Neural progenitor cell (in vitro differentiated cells): ENCODE results near the gene KCNJ15. TPM values are rescaled to one million over a fixed set of nuclear protein-coding genes. Genes with fewer than 3 reads are reported as not detected.
A peak's percentile ranks its signal among the peaks of the same experiment; 100 is the strongest.

Experiments
- DNase-seq: peaks from one replicate; pipeline ENCODE4 v3.0.0-alpha.2; 2016; ENCODE audit warnings: low spot score
- H2AFZ ChIP-seq: fragments of 200-600 bp; sonication (generic); replicated peaks from 2 replicates; pipeline ENCODE4 v1.6.1; 2016; ENCODE audit warnings: antibody characterized with exemption
- H3F3A ChIP-seq: fragments of 200-600 bp; sonication (generic); 2 replicates; pipeline ENCODE4 v1.6.1; 2016; ENCODE audit warnings: antibody characterized with exemption, low read depth
- H3K27ac ChIP-seq: fragments of 200-600 bp; sonication (generic); 2 replicates; pipeline ENCODE4 v1.5.1; 2016; ENCODE audit warnings: mild to moderate bottlenecking
- H3K27me3 ChIP-seq: fragments of 200-600 bp; sonication (generic); 2 replicates; pipeline ENCODE4 v1.6.1; 2016; ENCODE audit warnings: mild to moderate bottlenecking, moderate library complexity
- H3K36me3 ChIP-seq: fragments of 200-600 bp; sonication (generic); 2 replicates; pipeline ENCODE4 v1.5.1; 2016
- H3K4me1 ChIP-seq: fragments of 200-600 bp; sonication (generic); 2 replicates; pipeline ENCODE4 v1.6.1; 2016; ENCODE audit warnings: mixed run types
- H3K4me2 ChIP-seq: fragments of 200-600 bp; sonication (generic); 2 replicates; pipeline ENCODE4 v1.6.1; 2016
- H3K4me3 ChIP-seq: fragments of 200-600 bp; sonication (generic); 2 replicates; pipeline ENCODE4 v1.5.1; 2016
- H3K79me2 ChIP-seq: fragments of 200-600 bp; sonication (generic); 2 replicates; pipeline ENCODE4 v1.6.1; 2016; ENCODE audit warnings: low read depth
- H3K9ac ChIP-seq: fragments of 200-600 bp; sonication (generic); 2 replicates; pipeline ENCODE4 v1.6.1; 2016
- H3K9me3 ChIP-seq: fragments of 200-600 bp; sonication (generic); 2 replicates; pipeline ENCODE4 v1.5.1; 2016; ENCODE audit warnings: low read depth
- H4K20me1 ChIP-seq: fragments of 200-600 bp; sonication (generic); 2 replicates; pipeline ENCODE4 v1.6.1; 2016; ENCODE audit warnings: low read depth
- H3K27ac Mint-ChIP-seq: 3 replicates; pipeline ENCODE4 v1.8.0; 2021; ENCODE audit warnings: mixed read lengths
- H3K27me3 Mint-ChIP-seq: 2 replicates; pipeline ENCODE4 v1.8.0; 2022; ENCODE audit warnings: low read depth, mild to moderate bottlenecking, inconsistent platforms, moderate library complexity, mixed read lengths; ENCODE audit not compliant: insufficient read depth
- H3K36me3 Mint-ChIP-seq: 3 replicates; pipeline ENCODE4 v1.8.0; 2021; ENCODE audit warnings: mixed read lengths
- H3K4me1 Mint-ChIP-seq: 3 replicates; pipeline ENCODE4 v1.8.0; 2021; ENCODE audit warnings: mixed read lengths
- H3K4me3 Mint-ChIP-seq: 3 replicates; pipeline ENCODE4 v1.8.0; 2021; ENCODE audit warnings: mild to moderate bottlenecking, moderate library complexity, mixed read lengths
- H3K9me3 Mint-ChIP-seq: 3 replicates; pipeline ENCODE4 v1.8.0; 2020; ENCODE audit warnings: mixed read lengths
- CTCF ChIP-seq: fragments of 200-600 bp; sonication (generic); IDR thresholded peaks from 2 replicates; pipeline ENCODE4 v1.5.1; 2017; ENCODE audit warnings: antibody characterized with exemption, mild to moderate bottlenecking
- EZH2 ChIP-seq: fragments of 200-600 bp; sonication (generic); IDR thresholded peaks from 2 replicates; pipeline ENCODE4 v1.6.1; 2017; ENCODE audit warnings: antibody characterized with exemption, mild to moderate bottlenecking, moderate library complexity
- EZH2phosphoT487 ChIP-seq: fragments of 200-600 bp; sonication (generic); IDR thresholded peaks from 2 replicates; pipeline ENCODE4 v1.6.1; 2017; ENCODE audit warnings: antibody characterized with exemption
- total RNA-seq: library from RNA; depleted of rRNA; stranded (reverse); fragments of >200 nt; gene quantifications from 2 replicates; pipeline ENCODE4 v1.2.3, GENCODE V29; 2015; ENCODE audit warnings: low replicate concordance

KCNJ15 gene
- total RNA-seq, 1 donor from 2014 or later: not detected

- Histone ChIP-seq H2AFZ (no peak overlapping the region), H3K27me3 (peaks cover 11% of the 10 kb centered on the region), H3K9ac (no peak overlapping the region), H3K27ac (no peak overlapping the region), H3K79me2 (no peaks in the 10 kb centered on the region), H3K36me3 (no peaks in the 10 kb centered on the region), H4K20me1 (no peaks in the 10 kb centered on the region), H3K9me3 (no peaks in the 10 kb centered on the region), H3K4me2 (no peak overlapping the region), H3F3A (no peaks in the 10 kb centered on the region), H3K4me1 (peaks cover 5% of the 10 kb centered on the region), H3K4me3 (no peak overlapping the region)
- H3K4me1 Mint-ChIP-seq: peaks cover 9% of the 10 kb centered on the region
- DNase-seq: no peak
- H3K4me3 Mint-ChIP-seq: no peak overlapping the region
- H3K27ac Mint-ChIP-seq: no peak overlapping the region
- peaks cover 10% of the 10 kb centered on the region for H3K27me3 Mint-ChIP-seq
- H3K9me3 Mint-ChIP-seq: no peaks in the 10 kb centered on the region
- no peak for TF ChIP-seq CTCF
- H3K36me3 Mint-ChIP-seq: no peaks in the 10 kb centered on the region
Observed at GRCh38 chr21:38355353-38355752, 98.6 kb downstream of the KCNJ15 start.

DNA sequence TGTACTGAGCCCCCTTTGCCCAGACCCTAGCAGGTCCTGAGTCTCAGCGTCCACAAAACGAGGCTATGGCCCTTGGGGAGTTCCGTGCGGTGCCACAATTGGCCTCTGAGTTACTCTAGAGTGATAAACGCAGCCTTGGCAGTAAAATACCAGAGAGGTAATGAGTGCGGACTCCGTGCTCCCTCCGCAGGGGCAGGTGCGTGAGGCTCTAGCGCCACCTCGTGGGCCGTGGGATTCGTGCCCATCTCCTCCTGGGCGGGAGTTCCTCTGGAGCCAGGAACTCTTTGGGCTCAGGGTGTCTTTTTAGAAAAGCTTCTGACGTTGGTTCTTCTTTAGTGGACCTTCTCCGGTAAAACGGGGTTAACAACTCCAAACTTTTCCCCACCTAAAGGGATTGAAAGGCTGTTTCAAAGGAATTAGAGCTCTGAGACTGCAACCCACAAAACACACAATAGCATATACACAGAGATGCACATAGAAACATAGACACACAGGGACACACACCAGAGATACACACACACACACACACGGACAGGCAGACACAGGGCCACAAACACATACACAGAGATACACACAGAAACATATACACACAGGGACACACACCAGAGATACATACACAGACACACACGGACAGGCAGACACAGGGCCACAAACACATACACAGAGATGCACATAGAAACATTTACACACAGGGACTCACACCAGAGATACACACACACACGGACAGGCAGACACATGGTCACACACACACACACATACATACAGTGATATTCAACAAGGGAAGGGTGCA lies 99.4 kb downstream of the KCNJ15 start:
- Histone ChIP-seq H3K79me2 (no peaks in the 10 kb centered on the region), H3K27me3 (peaks cover 11% of the 10 kb centered on the region), H4K20me1 (no peaks in the 10 kb centered on the region), H3K4me2 (no peak overlapping the region), H3K4me3 (no peak overlapping the region), H3K36me3 (no peaks in the 10 kb centered on the region), H2AFZ (peak overlapping the region; percentile 63), H3K9ac (no peak overlapping the region), H3K9me3 (no peaks in the 10 kb centered on the region), H3K4me1 (peaks cover 5% of the 10 kb centered on the region), H3K27ac (no peak overlapping the region), H3F3A (no peaks in the 10 kb centered on the region)
- Mint-ChIP-seq H3K27me3 (peaks cover 8% of the 10 kb centered on the region), H3K4me3 (no peak overlapping the region), H3K36me3 (no peaks in the 10 kb centered on the region), H3K4me1 (peaks cover 9% of the 10 kb centered on the region), H3K9me3 (no peaks in the 10 kb centered on the region), H3K27ac (peak overlapping the region; percentile 1)
- peak; percentile 96 for TF ChIP-seq CTCF
- no peak for TF ChIP-seq EZH2
- TF ChIP-seq EZH2phosphoT487: no peak
- DNase-seq: peak; percentile 88

Other genes starting within 250 kb of the KCNJ15 start
- 0.09 TPM in 1 of 2 replicates, not detected in the other for gene ERG, start 241.5 kb downstream of the KCNJ15 start, total RNA-seq